WTC11 (cell line): Measurements from ENCODE around the gene TTR. TPM values are rescaled to one million over a fixed set of nuclear protein-coding genes. Genes with fewer than 3 reads are reported as not detected.

Experiments used
- ATAC-seq: fragments of 200-7000 bp; cut with Tn5 transposase; 2 replicates; pipeline ENCODE4 v1.10.0; 2021; ENCODE audit warnings: mild to moderate bottlenecking, moderate library complexity
- CTCF ChIA-PET: fragments of 300-600 bp; sonication (Branson Sonifier 250); formaldehyde crosslinking; loops from one replicate; lab custom pipeline; 2021; ENCODE audit warnings: antibody characterized with exemption; lab: Charles Lee
- POLR2A ChIA-PET: fragments of 350-600 bp; sonication (Branson Sonifier 250); formaldehyde crosslinking; loops from one replicate; lab custom pipeline; 2021; ENCODE audit warnings: antibody characterized with exemption; lab: Charles Lee
- DNase-seq: peaks from one replicate; pipeline ENCODE4 v3.0.0; 2021; ENCODE audit warnings: low spot score
- H3K27ac Mint-ChIP-seq: 2 replicates; pipeline ENCODE4 v1.8.0; 2021; ENCODE audit warnings: mixed read lengths
- H3K27me3 Mint-ChIP-seq: 2 replicates; pipeline ENCODE4 v1.8.0; 2021; ENCODE audit warnings: low read depth, mild to moderate bottlenecking, moderate library complexity, mixed read lengths
- H3K36me3 Mint-ChIP-seq: 2 replicates; pipeline ENCODE4 v1.8.0; 2021; ENCODE audit warnings: mixed read lengths
- H3K4me1 Mint-ChIP-seq: 2 replicates; pipeline ENCODE4 v1.8.0; 2022; ENCODE audit warnings: mixed read lengths
- H3K4me3 Mint-ChIP-seq: 2 replicates; pipeline ENCODE4 v1.8.0; 2021; ENCODE audit warnings: mild to moderate bottlenecking, moderate library complexity, mixed read lengths
- H3K9me3 Mint-ChIP-seq: 2 replicates; pipeline ENCODE4 v1.8.0; 2021; ENCODE audit warnings: mixed read lengths
- ATF1 ChIP-seq: sonication (generic); formaldehyde crosslinking; IDR thresholded peaks from 2 replicates; pipeline ENCODE4 v1.8.1; 2023; ENCODE audit warnings: mild to moderate bottlenecking, moderate library complexity, missing genetic modification reagents
- CDX4 ChIP-seq: fragments of 250-450 bp; sonication (Bioruptor Pico); IDR thresholded peaks from 2 replicates; pipeline ENCODE4 v1.9.0; 2021; ENCODE audit warnings: moderate library complexity, mild to moderate bottlenecking, inconsistent platforms, borderline replicate concordance
- EMX1 ChIP-seq: fragments of 250-450 bp; sonication (Bioruptor Pico); IDR thresholded peaks from 2 replicates; pipeline ENCODE4 v1.8.0; 2021; ENCODE audit warnings: mild to moderate bottlenecking
- FOXK1 ChIP-seq: sonication (generic); formaldehyde crosslinking; IDR thresholded peaks from 2 replicates; pipeline ENCODE4 v1.8.0; 2022; ENCODE audit warnings: mild to moderate bottlenecking, moderate library complexity, missing genetic modification reagents
- FOXP4 ChIP-seq: sonication (generic); formaldehyde crosslinking; IDR thresholded peaks from 2 replicates; pipeline ENCODE4 v1.8.0; 2022; ENCODE audit warnings: mild to moderate bottlenecking, missing genetic modification reagents
- JUN ChIP-seq: sonication (generic); formaldehyde crosslinking; IDR thresholded peaks from 2 replicates; pipeline ENCODE4 v1.8.0; 2023; ENCODE audit warnings: mild to moderate bottlenecking, missing genetic modification reagents
- MYBL2 ChIP-seq: sonication (generic); formaldehyde crosslinking; IDR thresholded peaks from 2 replicates; pipeline ENCODE4 v1.8.1; 2023; ENCODE audit warnings: mild to moderate bottlenecking, moderate library complexity, missing genetic modification reagents
- NR2C2 ChIP-seq: sonication (generic); formaldehyde crosslinking; IDR thresholded peaks from 2 replicates; pipeline ENCODE4 v1.8.0; 2022; ENCODE audit warnings: mild to moderate bottlenecking, missing genetic modification reagents
- OVOL2 ChIP-seq: fragments of 250-450 bp; sonication (Bioruptor Pico); IDR thresholded peaks from 2 replicates; pipeline ENCODE4 v1.9.0; 2021; ENCODE audit warnings: mild to moderate bottlenecking, borderline replicate concordance
- RELA ChIP-seq: sonication (generic); formaldehyde crosslinking; IDR thresholded peaks from 2 replicates; pipeline ENCODE4 v1.8.1; 2022; ENCODE audit warnings: missing genetic modification reagents, mild to moderate bottlenecking, borderline replicate concordance
- TCF7 ChIP-seq: sonication (generic); formaldehyde crosslinking; IDR thresholded peaks from 2 replicates; pipeline ENCODE4 v1.8.0; 2022; ENCODE audit warnings: mild to moderate bottlenecking, low read depth, missing genetic modification reagents, moderate library complexity
- TEAD1 ChIP-seq: sonication (generic); formaldehyde crosslinking; IDR thresholded peaks from 2 replicates; pipeline ENCODE4 v1.8.0; 2022; ENCODE audit warnings: mild to moderate bottlenecking, missing genetic modification reagents
- ZBTB21 ChIP-seq: sonication (generic); formaldehyde crosslinking; IDR thresholded peaks from 2 replicates; pipeline ENCODE4 v1.8.1; 2023; ENCODE audit warnings: mild to moderate bottlenecking, missing genetic modification reagents, borderline replicate concordance
- ZMAT4 ChIP-seq: fragments of 250-450 bp; sonication (Bioruptor Pico); IDR thresholded peaks from 2 replicates; pipeline ENCODE4 v1.9.0; 2021; ENCODE audit warnings: mild to moderate bottlenecking
- ZNF121 ChIP-seq: sonication (generic); formaldehyde crosslinking; IDR thresholded peaks from 2 replicates; pipeline ENCODE4 v1.8.0; 2023; ENCODE audit warnings: missing genetic modification reagents
- ZNF138 ChIP-seq: sonication (generic); formaldehyde crosslinking; conservative IDR thresholded peaks from 2 replicates; pipeline ENCODE4 v1.8.1; 2022; ENCODE audit warnings: mild to moderate bottlenecking, moderate library complexity, missing genetic modification reagents
- ZNF232 ChIP-seq: sonication (generic); formaldehyde crosslinking; IDR thresholded peaks from 2 replicates; pipeline ENCODE4 v1.8.0; 2022; ENCODE audit warnings: mild to moderate bottlenecking, missing genetic modification reagents
- ZNF317 ChIP-seq: sonication (generic); formaldehyde crosslinking; IDR thresholded peaks from 2 replicates; pipeline ENCODE4 v1.8.1; 2023; ENCODE audit warnings: low read depth, mild to moderate bottlenecking, moderate library complexity, missing genetic modification reagents, borderline replicate concordance
- ZNF396 ChIP-seq: fragments of 250-450 bp; sonication (Bioruptor Pico); IDR thresholded peaks from 2 replicates; pipeline ENCODE4 v1.8.0; 2021; ENCODE audit warnings: mild to moderate bottlenecking, moderate library complexity, borderline replicate concordance
- total RNA-seq: library from RNA; stranded (reverse); gene quantifications from 3 replicates; pipeline ENCODE4 v1.2.3, GENCODE V29; 2021
- TF ChIP-seq, protein P1 (sequence below): sonication (generic); formaldehyde crosslinking; IDR thresholded peaks from 2 replicates; pipeline ENCODE4 v1.8.0; 2023; ENCODE audit warnings: missing genetic modification reagents, mild to moderate bottlenecking, borderline replicate concordance
- TF ChIP-seq, protein P2 (sequence below): fragments of 250-450 bp; sonication (Bioruptor Pico); IDR thresholded peaks from 2 replicates; pipeline ENCODE4 v2.1.2; 2022; ENCODE audit warnings: mild to moderate bottlenecking, moderate library complexity

The TTR gene
- total RNA-seq, 1 experiment from 2014 or later: 1.0 TPM

DNA sequence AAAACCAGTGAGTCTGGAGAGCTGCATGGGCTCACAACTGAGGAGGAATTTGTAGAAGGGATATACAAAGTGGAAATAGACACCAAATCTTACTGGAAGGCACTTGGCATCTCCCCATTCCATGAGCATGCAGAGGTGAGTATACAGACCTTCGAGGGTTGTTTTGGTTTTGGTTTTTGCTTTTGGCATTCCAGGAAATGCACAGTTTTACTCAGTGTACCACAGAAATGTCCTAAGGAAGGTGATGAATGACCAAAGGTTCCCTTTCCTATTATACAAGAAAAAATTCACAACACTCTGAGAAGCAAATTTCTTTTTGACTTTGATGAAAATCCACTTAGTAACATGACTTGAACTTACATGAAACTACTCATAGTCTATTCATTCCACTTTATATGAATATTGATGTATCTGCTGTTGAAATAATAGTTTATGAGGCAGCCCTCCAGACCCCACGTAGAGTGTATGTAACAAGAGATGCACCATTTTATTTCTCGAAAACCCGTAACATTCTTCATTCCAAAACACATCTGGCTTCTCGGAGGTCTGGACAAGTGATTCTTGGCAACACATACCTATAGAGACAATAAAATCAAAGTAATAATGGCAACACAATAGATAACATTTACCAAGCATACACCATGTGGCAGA, 3.6 kb downstream of the TTR start:
- Mint-ChIP-seq H3K4me1 (peaks cover 2% of the 10 kb centered on the region; the same call in 1 of the 2 replicates), H3K36me3 (no peaks in the 10 kb centered on the region), H3K27ac (no peak overlapping the region), H3K9me3 (peaks cover 3% of the 10 kb centered on the region), H3K27me3 (no peaks in the 10 kb centered on the region; the same call in 1 of the 2 replicates), H3K4me3 (no peak overlapping the region)
- DNase-seq: no peak
- ATAC-seq: no peak
- POLR2A ChIA-PET: no interaction called here
- CTCF ChIA-PET: no interaction called here
- TF ChIP-seq EMX1 (no peak), ZNF396 (CRISPR knock-in tag) (no peak), FOXK1 (CRISPR knock-in tag) (no peak), FOXP4 (CRISPR knock-in tag) (no peak), OVOL2 (CRISPR knock-in tag) (no peak), ZBTB21 (CRISPR knock-in tag) (no peak), RELA (no peak), CDX4 (CRISPR knock-in tag) (no peak), ZNF232 (CRISPR knock-in tag) (no peak), MYBL2 (CRISPR knock-in tag) (no peak), TEAD1 (CRISPR knock-in tag) (no peak), ZNF121 (CRISPR knock-in tag) (no peak), NR2C2 (CRISPR knock-in tag) (no peak), ZNF138 (CRISPR knock-in tag) (no peak), ZMAT4 (no peak)
- TF ChIP-seq, protein P1, sequence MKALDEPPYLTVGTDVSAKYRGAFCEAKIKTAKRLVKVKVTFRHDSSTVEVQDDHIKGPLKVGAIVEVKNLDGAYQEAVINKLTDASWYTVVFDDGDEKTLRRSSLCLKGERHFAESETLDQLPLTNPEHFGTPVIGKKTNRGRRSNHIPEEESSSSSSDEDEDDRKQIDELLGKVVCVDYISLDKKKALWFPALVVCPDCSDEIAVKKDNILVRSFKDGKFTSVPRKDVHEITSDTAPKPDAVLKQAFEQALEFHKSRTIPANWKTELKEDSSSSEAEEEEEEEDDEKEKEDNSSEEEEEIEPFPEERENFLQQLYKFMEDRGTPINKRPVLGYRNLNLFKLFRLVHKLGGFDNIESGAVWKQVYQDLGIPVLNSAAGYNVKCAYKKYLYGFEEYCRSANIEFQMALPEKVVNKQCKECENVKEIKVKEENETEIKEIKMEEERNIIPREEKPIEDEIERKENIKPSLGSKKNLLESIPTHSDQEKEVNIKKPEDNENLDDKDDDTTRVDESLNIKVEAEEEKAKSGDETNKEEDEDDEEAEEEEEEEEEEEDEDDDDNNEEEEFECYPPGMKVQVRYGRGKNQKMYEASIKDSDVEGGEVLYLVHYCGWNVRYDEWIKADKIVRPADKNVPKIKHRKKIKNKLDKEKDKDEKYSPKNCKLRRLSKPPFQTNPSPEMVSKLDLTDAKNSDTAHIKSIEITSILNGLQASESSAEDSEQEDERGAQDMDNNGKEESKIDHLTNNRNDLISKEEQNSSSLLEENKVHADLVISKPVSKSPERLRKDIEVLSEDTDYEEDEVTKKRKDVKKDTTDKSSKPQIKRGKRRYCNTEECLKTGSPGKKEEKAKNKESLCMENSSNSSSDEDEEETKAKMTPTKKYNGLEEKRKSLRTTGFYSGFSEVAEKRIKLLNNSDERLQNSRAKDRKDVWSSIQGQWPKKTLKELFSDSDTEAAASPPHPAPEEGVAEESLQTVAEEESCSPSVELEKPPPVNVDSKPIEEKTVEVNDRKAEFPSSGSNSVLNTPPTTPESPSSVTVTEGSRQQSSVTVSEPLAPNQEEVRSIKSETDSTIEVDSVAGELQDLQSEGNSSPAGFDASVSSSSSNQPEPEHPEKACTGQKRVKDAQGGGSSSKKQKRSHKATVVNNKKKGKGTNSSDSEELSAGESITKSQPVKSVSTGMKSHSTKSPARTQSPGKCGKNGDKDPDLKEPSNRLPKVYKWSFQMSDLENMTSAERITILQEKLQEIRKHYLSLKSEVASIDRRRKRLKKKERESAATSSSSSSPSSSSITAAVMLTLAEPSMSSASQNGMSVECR: no peak

- Mint-ChIP-seq H3K36me3 (no peaks in the 10 kb centered on the region), H3K4me3 (no peak overlapping the region), H3K27ac (no peak overlapping the region), H3K9me3 (peaks cover 3% of the 10 kb centered on the region), H3K27me3 (no peaks in the 10 kb centered on the region), H3K4me1 (peaks cover 2% of the 10 kb centered on the region; the same call in 1 of the 2 replicates)
- ChIA-PET CTCF (no interaction called here), POLR2A (no interaction called here)
- ATAC-seq (no peak), DNase-seq (no peak)
- TF ChIP-seq ATF1 (CRISPR knock-in tag) (no peak), TCF7 (CRISPR knock-in tag) (no peak), RELA (no peak), JUN (CRISPR knock-in tag) (no peak), ZNF317 (CRISPR knock-in tag) (no peak), TEAD1 (CRISPR knock-in tag) (no peak)
- TF ChIP-seq, protein P2, sequence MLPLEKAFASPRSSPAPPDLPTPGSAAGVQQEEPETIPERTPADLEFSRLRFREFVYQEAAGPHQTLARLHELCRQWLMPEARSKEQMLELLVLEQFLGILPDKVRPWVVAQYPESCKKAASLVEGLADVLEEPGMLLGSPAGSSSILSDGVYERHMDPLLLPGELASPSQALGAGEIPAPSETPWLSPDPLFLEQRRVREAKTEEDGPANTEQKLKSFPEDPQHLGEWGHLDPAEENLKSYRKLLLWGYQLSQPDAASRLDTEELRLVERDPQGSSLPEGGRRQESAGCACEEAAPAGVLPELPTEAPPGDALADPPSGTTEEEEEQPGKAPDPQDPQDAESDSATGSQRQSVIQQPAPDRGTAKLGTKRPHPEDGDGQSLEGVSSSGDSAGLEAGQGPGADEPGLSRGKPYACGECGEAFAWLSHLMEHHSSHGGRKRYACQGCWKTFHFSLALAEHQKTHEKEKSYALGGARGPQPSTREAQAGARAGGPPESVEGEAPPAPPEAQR (CRISPR knock-in tag): no peak
- TF ChIP-seq, protein P1: no peak
Observed at GRCh38 chr18:31596081-31596872, 4.6 kb downstream of the TTR start.
